CD4-positive, alpha-beta T cell treated with Interleukin-12 subunit alpha and Interleukin-12 subunit beta, for 1 hour (primary cell): ENCODE measurements around the gene RPL4.
"Not testable (repeated sequence)": the region's sequence is repeated elsewhere in the genome, so short reads cannot be mapped to it uniquely, and the experiment has no call there.

Experiments used
- DNase-seq: peaks from one replicate; pipeline ENCODE4 v3.0.0-alpha.2; 2020

The RPL4 gene

GRCh38 chr15:66489179-66489791 is 15.4 kb downstream of the RPL4 start:
- DNase-seq, result no peak

- no peak for DNase-seq
Observed at GRCh38 chr15:66488525-66488924, 16.1 kb downstream of the RPL4 start.

GRCh38 chr15:66486887-66487286 is 17.8 kb downstream of the RPL4 start:
- DNase-seq, result no peak

- DNase-seq, result no peak
Observed at GRCh38 chr15:66484539-66485112, 20.0 kb downstream of the RPL4 start.

- no peak for DNase-seq
Observed at GRCh38 chr15:66483131-66483566, 21.5 kb downstream of the RPL4 start.

- DNase-seq, result no peak
Observed at GRCh38 chr15:66482539-66482938, 22.1 kb downstream of the RPL4 start.

GRCh38 chr15:66481107-66481856 is 23.4 kb downstream of the RPL4 start:
- no peak for DNase-seq

- DNase-seq, result no peak
Observed at GRCh38 chr15:66480267-66480666, 24.4 kb downstream of the RPL4 start.

GRCh38 chr15:66477011-66477410 is 27.6 kb downstream of the RPL4 start:
- no peak for DNase-seq

- DNase-seq, result no peak
Observed at GRCh38 chr15:66476535-66476934, 28.1 kb downstream of the RPL4 start.

- no peak for DNase-seq
Observed at GRCh38 chr15:66474963-66475362, 29.7 kb downstream of the RPL4 start.

- DNase-seq, result no peak
Observed at GRCh38 chr15:66474135-66474534, 30.5 kb downstream of the RPL4 start.

GRCh38 chr15:66472176-66472999 is 32.3 kb downstream of the RPL4 start:
- peak; percentile 73 for DNase-seq

GRCh38 chr15:66470825-66471224 is 33.8 kb downstream of the RPL4 start:
- not testable (repeated sequence) for DNase-seq

GRCh38 chr15:66467162-66468040 is 37.3 kb downstream of the RPL4 start:
- not testable (repeated sequence) for DNase-seq

GRCh38 chr15:66465294-66465693 is 39.4 kb downstream of the RPL4 start:
- not testable (repeated sequence) for DNase-seq

- no peak for DNase-seq
Observed at GRCh38 chr15:66462627-66463026, 42.0 kb downstream of the RPL4 start.

- DNase-seq, result no peak
Observed at GRCh38 chr15:66461917-66462316, 42.7 kb downstream of the RPL4 start.

- not testable (repeated sequence) for DNase-seq
Observed at GRCh38 chr15:66461294-66461693, 43.4 kb downstream of the RPL4 start.

GRCh38 chr15:66459818-66460615 is 44.6 kb downstream of the RPL4 start:
- no peak for DNase-seq

GRCh38 chr15:66456211-66456610 is 48.4 kb downstream of the RPL4 start:
- DNase-seq, result no peak
